ENCODE results near the gene SAP130. TPM values are rescaled to one million over a fixed set of nuclear protein-coding genes. Genes with fewer than 3 reads are reported as not detected.

SAP130 gene
- total RNA-seq, 2 donors from 2014 or later: 47.7 to 58.9 TPM

GRCh38 chr2:128028668-128029054, 802 bp upstream of the SAP130 start:
- Histone ChIP-seq H3K36me3 (ENCODE audit: control insufficient read depth, insufficient read depth, low read length) (peaks cover 17% of the 10 kb centered on the region), H3K9ac (ENCODE audit: extremely low read depth, low read length, poor library complexity, severe bottlenecking) (no peak overlapping the region), H3K4me1 (ENCODE audit: control insufficient read depth, insufficient read depth, low read length) (no peaks in the 10 kb centered on the region), H3K9me3 (ENCODE audit: control insufficient read depth, low read length) (peaks cover 18% of the 10 kb centered on the region), H3K4me3 (ENCODE audit: low read length) (peak overlapping the region; percentile 85), H3K27ac (ENCODE audit: low read depth, low read length) (no peak overlapping the region), H3K27me3 (ENCODE audit: control insufficient read depth, insufficient read depth, low read length, poor library complexity, severe bottlenecking) (peaks cover 28% of the 10 kb centered on the region)
- Mint-ChIP-seq H3K4me3 (peak overlapping the region; percentile 90), H3K27ac (no peak overlapping the region), H3K4me1 (peaks cover 9% of the 10 kb centered on the region), H3K36me3 (ENCODE audit: low read depth) (peaks cover 9% of the 10 kb centered on the region), H3K9me3 (peaks cover 23% of the 10 kb centered on the region), H3K27me3 (ENCODE audit: insufficient read depth) (peaks cover 33% of the 10 kb centered on the region)
- WGBS, 2 experiments (ENCODE audit: insufficient coverage in 1 of 2, insufficient read length in 1 of 2): 8% methylated on average over 1 of the region's 1 CpG; no CpG with 5 or more reads in 1 of the 2 experiments
- TF ChIP-seq CTCF (conservative IDR thresholded peaks at IDR 0.05): peak; percentile 1
- no peak for DNase-seq

- Histone ChIP-seq H3K4me3 (ENCODE audit: low read length) (peak overlapping the region; percentile 85), H3K4me1 (ENCODE audit: control insufficient read depth, insufficient read depth, low read length) (no peaks in the 10 kb centered on the region), H3K36me3 (ENCODE audit: control insufficient read depth, insufficient read depth, low read length) (peaks cover 23% of the 10 kb centered on the region), H3K9ac (ENCODE audit: extremely low read depth, low read length, poor library complexity, severe bottlenecking) (peak overlapping the region; percentile 74), H3K27ac (ENCODE audit: low read depth, low read length) (peak overlapping the region; percentile 89), H3K27me3 (ENCODE audit: control insufficient read depth, insufficient read depth, low read length, poor library complexity, severe bottlenecking) (peaks cover 28% of the 10 kb centered on the region), H3K9me3 (ENCODE audit: control insufficient read depth, low read length) (peaks cover 10% of the 10 kb centered on the region)
- peak; percentile 100 for DNase-seq
- Mint-ChIP-seq H3K27me3 (ENCODE audit: insufficient read depth) (peaks cover 28% of the 10 kb centered on the region), H3K4me1 (peaks cover 9% of the 10 kb centered on the region), H3K4me3 (peak overlapping the region; percentile 90), H3K36me3 (ENCODE audit: low read depth) (peaks cover 13% of the 10 kb centered on the region), H3K27ac (peak overlapping the region; percentile 90), H3K9me3 (peaks cover 14% of the 10 kb centered on the region)
- WGBS, 2 experiments (ENCODE audit: insufficient coverage in 1 of 2, insufficient read length in 1 of 2): 0% methylated on average over 3 to 50 of the region's 51 CpGs
- TF ChIP-seq CTCF (conservative IDR thresholded peaks at IDR 0.05): no peak
These were observed 520 bp downstream of the SAP130 start for GRCh38 chr2:128027278-128027800.

- Histone ChIP-seq H3K27ac (ENCODE audit: low read depth, low read length) (peak overlapping the region; percentile 27), H3K9me3 (ENCODE audit: control insufficient read depth, low read length) (peaks cover 3% of the 10 kb centered on the region), H3K36me3 (ENCODE audit: control insufficient read depth, insufficient read depth, low read length) (peaks cover 30% of the 10 kb centered on the region), H3K4me1 (ENCODE audit: control insufficient read depth, insufficient read depth, low read length) (no peaks in the 10 kb centered on the region), H3K9ac (ENCODE audit: extremely low read depth, low read length, poor library complexity, severe bottlenecking) (peak overlapping the region; percentile 65), H3K27me3 (ENCODE audit: control insufficient read depth, insufficient read depth, low read length, poor library complexity, severe bottlenecking) (peaks cover 27% of the 10 kb centered on the region), H3K4me3 (ENCODE audit: low read length) (peak overlapping the region; percentile 85)
- Mint-ChIP-seq H3K27me3 (ENCODE audit: insufficient read depth) (peaks cover 23% of the 10 kb centered on the region), H3K9me3 (peaks cover 7% of the 10 kb centered on the region), H3K27ac (peak overlapping the region; percentile 93), H3K36me3 (ENCODE audit: low read depth) (peaks cover 18% of the 10 kb centered on the region), H3K4me3 (peak overlapping the region; percentile 90), H3K4me1 (peaks cover 9% of the 10 kb centered on the region)
- 5 to 8% methylated on average over 28 to 57 of the region's 57 CpGs for WGBS, 2 experiments (ENCODE audit: insufficient coverage in 1 of 2, insufficient read length in 1 of 2)
- no peak for DNase-seq
- TF ChIP-seq CTCF (conservative IDR thresholded peaks at IDR 0.05): no peak
These were observed 1.2 kb downstream of the SAP130 start for GRCh38 chr2:128026448-128027277.
